ENCODE results near the gene ANGPTL2.

GRCh38 chr9:127138444-127138843, 16.0 kb upstream of the ANGPTL2 start:
- TF ChIP-seq YY1 (IDR thresholded peaks at IDR 0.05) = no peak
- TF ChIP-seq EGR1 (IDR thresholded peaks at IDR 0.05; ENCODE audit: low read depth in 2 of 2) = no peak
- TF ChIP-seq CTCF (IDR thresholded peaks at IDR 0.05; ENCODE audit: low read depth, low read length, missing input control) = no peak
- TF ChIP-seq RAD21 (IDR thresholded peaks at IDR 0.05) = no peak
- TF ChIP-seq MAX (IDR thresholded peaks at IDR 0.05) = no peak
